ENCODE results near the gene PQBP1. TPM values are rescaled to one million over a fixed set of nuclear protein-coding genes. Genes with fewer than 3 reads are reported as not detected.

Gene PQBP1
- total RNA-seq, 1 donor = 27.2 TPM

DNA sequence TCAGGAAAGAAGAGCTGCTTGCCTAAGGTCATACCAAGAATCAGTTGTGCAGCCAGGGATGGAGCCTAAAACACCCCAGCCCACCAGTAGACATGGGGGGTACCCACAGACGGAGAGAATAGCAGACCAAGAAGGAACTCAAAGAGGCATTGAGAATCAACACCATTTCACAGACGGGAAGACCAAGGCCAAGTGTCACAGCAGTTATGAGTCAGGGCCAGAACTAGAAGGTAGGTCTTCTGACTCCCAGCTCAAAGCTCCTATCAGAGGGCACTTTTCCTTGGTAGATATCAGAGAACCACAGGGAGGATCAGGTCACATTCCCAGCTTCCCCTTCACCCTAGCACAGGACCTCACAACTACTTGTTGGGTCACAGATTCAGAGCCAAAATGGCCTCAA lies 45.2 kb downstream of the PQBP1 start:
- no peak for DNase-seq (ENCODE audit: low read depth)
- TF ChIP-seq, protein P1, sequence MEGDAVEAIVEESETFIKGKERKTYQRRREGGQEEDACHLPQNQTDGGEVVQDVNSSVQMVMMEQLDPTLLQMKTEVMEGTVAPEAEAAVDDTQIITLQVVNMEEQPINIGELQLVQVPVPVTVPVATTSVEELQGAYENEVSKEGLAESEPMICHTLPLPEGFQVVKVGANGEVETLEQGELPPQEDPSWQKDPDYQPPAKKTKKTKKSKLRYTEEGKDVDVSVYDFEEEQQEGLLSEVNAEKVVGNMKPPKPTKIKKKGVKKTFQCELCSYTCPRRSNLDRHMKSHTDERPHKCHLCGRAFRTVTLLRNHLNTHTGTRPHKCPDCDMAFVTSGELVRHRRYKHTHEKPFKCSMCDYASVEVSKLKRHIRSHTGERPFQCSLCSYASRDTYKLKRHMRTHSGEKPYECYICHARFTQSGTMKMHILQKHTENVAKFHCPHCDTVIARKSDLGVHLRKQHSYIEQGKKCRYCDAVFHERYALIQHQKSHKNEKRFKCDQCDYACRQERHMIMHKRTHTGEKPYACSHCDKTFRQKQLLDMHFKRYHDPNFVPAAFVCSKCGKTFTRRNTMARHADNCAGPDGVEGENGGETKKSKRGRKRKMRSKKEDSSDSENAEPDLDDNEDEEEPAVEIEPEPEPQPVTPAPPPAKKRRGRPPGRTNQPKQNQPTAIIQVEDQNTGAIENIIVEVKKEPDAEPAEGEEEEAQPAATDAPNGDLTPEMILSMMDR (IDR thresholded peaks at IDR 0.05; ENCODE audit: insufficient read depth, low read depth, low read length) = no peak
- no peak overlapping the region for H3K4me3 ChIP-seq (ENCODE audit: low read depth, low read length)

DNA sequence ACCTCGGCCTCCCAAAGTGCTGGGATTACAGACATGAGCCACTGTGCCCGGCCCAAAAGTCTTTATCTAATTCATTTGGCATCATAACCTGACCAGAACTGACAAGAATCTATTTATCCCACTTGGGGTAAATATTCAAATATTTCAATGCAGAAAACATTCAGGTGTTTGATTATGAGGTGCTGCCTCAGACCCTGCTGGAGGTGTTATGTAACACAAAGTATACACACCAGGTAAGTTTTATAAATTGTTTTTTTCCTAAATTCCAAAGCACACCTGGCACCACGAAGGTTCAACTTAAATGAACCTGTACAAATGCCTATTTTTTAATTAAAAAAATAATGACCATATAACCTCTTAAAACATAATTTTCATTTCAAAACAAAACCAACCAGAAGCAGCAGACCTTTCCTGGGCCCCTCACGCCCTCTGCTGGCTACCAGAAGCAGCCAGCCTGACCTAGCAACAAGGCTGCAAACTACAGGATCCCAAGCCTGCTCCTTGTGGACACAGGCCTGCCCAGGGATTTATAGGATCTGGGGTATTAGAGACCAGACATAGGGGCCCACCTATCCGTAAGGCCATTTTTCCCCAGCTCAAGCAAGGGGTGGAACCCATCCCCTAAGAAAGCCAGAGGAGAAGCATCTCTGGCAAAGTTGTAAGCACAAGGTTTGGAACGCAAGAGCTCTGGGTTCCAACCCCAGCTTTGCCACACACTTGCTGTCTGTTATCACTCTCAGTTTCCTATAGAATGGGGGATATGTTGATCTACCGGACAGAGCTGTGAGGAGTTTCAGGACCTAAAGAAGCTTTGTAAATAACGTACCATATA lies 48.0 kb downstream of the PQBP1 start:
- H3K4me3 ChIP-seq (ENCODE audit: low read depth, low read length) = no peak overlapping the region
- peak; percentile 57 for DNase-seq (ENCODE audit: low read depth)
- TF ChIP-seq, protein P1 (IDR thresholded peaks at IDR 0.05; ENCODE audit: insufficient read depth, low read depth, low read length) = peak; percentile 71

DNA sequence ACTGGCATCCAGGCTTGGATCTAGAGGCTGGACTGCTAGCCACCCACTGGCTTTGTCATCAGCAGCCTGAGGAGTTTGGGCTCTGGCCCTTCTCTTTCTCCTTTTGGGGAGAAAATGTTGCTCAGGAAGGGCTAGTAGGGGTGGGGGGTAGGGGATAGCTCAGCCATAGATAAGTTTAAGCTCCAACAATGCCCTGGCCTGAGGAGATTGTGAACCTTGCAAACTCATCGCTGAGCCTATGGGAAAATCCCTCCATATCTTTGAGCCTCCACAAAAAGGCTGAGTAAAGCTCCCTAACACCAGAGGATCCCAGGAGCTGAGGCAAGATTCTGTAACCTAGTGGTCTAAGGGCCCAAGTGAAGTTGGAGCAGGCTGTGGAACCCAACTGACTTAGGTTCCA lies 50.9 kb downstream of the PQBP1 start:
- no peak for DNase-seq (ENCODE audit: low read depth)
- TF ChIP-seq, protein P1 (IDR thresholded peaks at IDR 0.05; ENCODE audit: insufficient read depth, low read depth, low read length) = no peak
- no peak overlapping the region for H3K4me3 ChIP-seq (ENCODE audit: low read depth, low read length)

Other genes starting within 250 kb of the PQBP1 start
- gene WAS, start 214.1 kb upstream of the PQBP1 start, total RNA-seq = under 0.01 TPM in 1 of 2 replicates, not detected in the other
- gene SUV39H1, start 201.2 kb upstream of the PQBP1 start, total RNA-seq = 4.8 and 5.6 TPM in 2 replicates
- gene GLOD5, start 136.2 kb upstream of the PQBP1 start, total RNA-seq = not detected in 2 replicates
- not detected in 2 replicates for gene GATA1, start 111.3 kb upstream of the PQBP1 start, total RNA-seq
- gene HDAC6, start 95.9 kb upstream of the PQBP1 start, total RNA-seq = 22.5 and 29.4 TPM in 2 replicates
- not detected in 2 replicates for gene ERAS, start 71.4 kb upstream of the PQBP1 start, total RNA-seq
- 0.32 TPM in 1 of 2 replicates, not detected in the other for gene PCSK1N, start 62.3 kb upstream of the PQBP1 start, total RNA-seq
- gene TIMM17B, start 162 bp upstream of the PQBP1 start, total RNA-seq = 39.3 and 47.7 TPM in 2 replicates
- 17.1 and 25.5 TPM in 2 replicates for gene SLC35A2, start 13.7 kb downstream of the PQBP1 start, total RNA-seq
- 4.5 and 12.5 TPM in 2 replicates for gene PIM2, start 21.1 kb downstream of the PQBP1 start, total RNA-seq
- 24.2 and 28.5 TPM in 2 replicates for gene OTUD5, start 59.7 kb downstream of the PQBP1 start, total RNA-seq
- 0.32 and 2.6 TPM in 2 replicates for gene KCND1, start 73.9 kb downstream of the PQBP1 start, total RNA-seq
- 14.2 and 14.5 TPM in 2 replicates for gene GRIPAP1, start 104.3 kb downstream of the PQBP1 start, total RNA-seq
- 37.1 and 45.1 TPM in 2 replicates for gene TFE3, start 145.4 kb downstream of the PQBP1 start, total RNA-seq
- gene CCDC120, start 161.1 kb downstream of the PQBP1 start, total RNA-seq = 0.86 and 0.97 TPM in 2 replicates
- 12.6 and 15.1 TPM in 2 replicates for gene PRAF2, start 176.1 kb downstream of the PQBP1 start, total RNA-seq
- gene WDR45, start 182.0 kb downstream of the PQBP1 start, total RNA-seq = 46.6 and 56.0 TPM in 2 replicates
- 13.0 and 15.5 TPM in 2 replicates for gene GPKOW, start 225.8 kb downstream of the PQBP1 start, total RNA-seq

All from fibroblast of villous mesenchyme (primary cell).